K562 (cell line): ENCODE measurements around the gene PSMB4. TPM values are rescaled to one million over a fixed set of nuclear protein-coding genes. Genes with fewer than 3 reads are reported as not detected.

Experiments used
- CHD4 ChIP-seq: fragments of 200-600 bp; sonication (generic); IDR thresholded peaks from 3 replicates; pipeline ENCODE4 v1.6.1; 2012; ENCODE audit warnings: low read depth, mild to moderate bottlenecking, mixed read lengths, low read length, inconsistent platforms; ENCODE audit not compliant: insufficient read depth, insufficient replicate concordance, poor library complexity, severe bottlenecking
- DDX20 ChIP-seq: fragments of 450-650 bp; IDR thresholded peaks from 2 replicates; pipeline ENCODE4 v1.6.1; 2016; ENCODE audit warnings: missing genetic modification characterization, low read depth, mild to moderate bottlenecking, missing compliant biosample characterization, moderate library complexity
- DPF2 ChIP-seq: fragments of 450-650 bp; IDR thresholded peaks from 2 replicates; pipeline ENCODE4 v1.6.1; 2016
- FOXK2 ChIP-seq, 2 experiments: fragments of 450-650 bp; IDR thresholded peaks in 1 of 2; conservative IDR thresholded peaks in 1 of 2; 2 replicates each; pipeline ENCODE4 v1.6.1; 2016; ENCODE audit warnings: low read depth in 2 of 2, mild to moderate bottlenecking in 1 of 2
- HCFC1 ChIP-seq: IDR thresholded peaks from 2 replicates; pipeline ENCODE4 v1.6.1; 2012; ENCODE audit warnings: low read depth, low read length, improper control_type of control experiment
- HOXB6 ChIP-seq: fragments of 250-450 bp; sonication (Bioruptor Pico); IDR thresholded peaks from 2 replicates; pipeline ENCODE4 v1.5.1; 2022; ENCODE audit warnings: mild to moderate bottlenecking, borderline replicate concordance
- IRF2 ChIP-seq: sonication (generic); formaldehyde crosslinking; IDR thresholded peaks from 2 replicates; pipeline ENCODE4 v1.8.1; 2022; ENCODE audit warnings: mild to moderate bottlenecking, missing genetic modification reagents
- KHSRP ChIP-seq: fragments of 450-650 bp; IDR thresholded peaks from 2 replicates; pipeline ENCODE4 v1.6.1; 2017
- L3MBTL2 ChIP-seq: fragments of 450-650 bp; IDR thresholded peaks from 2 replicates; pipeline ENCODE4 v1.6.1; 2016; ENCODE audit warnings: mild to moderate bottlenecking, moderate library complexity
- NFRKB ChIP-seq: fragments of 450-650 bp; IDR thresholded peaks from 2 replicates; pipeline ENCODE4 v1.6.1; 2016; ENCODE audit warnings: low read depth
- NR2F6 ChIP-seq: fragments of 450-650 bp; formaldehyde crosslinking; IDR thresholded peaks from 2 replicates; pipeline ENCODE4 v1.4.0; 2020; ENCODE audit warnings: mild to moderate bottlenecking
- POLR2B ChIP-seq: fragments of 450-650 bp; IDR thresholded peaks from 2 replicates; pipeline ENCODE4 v1.6.1; 2018; ENCODE audit warnings: low read depth; ENCODE audit not compliant: partially characterized antibody
- PRMT5 ChIP-seq: sonication (generic); formaldehyde crosslinking; IDR thresholded peaks from 2 replicates; pipeline ENCODE4 v1.5.0; 2020; ENCODE audit warnings: missing genetic modification reagents
- SAFB2 ChIP-seq: fragments of 200-400 bp; formaldehyde crosslinking; IDR thresholded peaks from 2 replicates; pipeline ENCODE4 v1.6.1; 2018; ENCODE audit warnings: borderline replicate concordance, low read length, low read depth, moderate library complexity; ENCODE audit not compliant: severe bottlenecking
- SMARCE1 ChIP-seq: fragments of 450-650 bp; IDR thresholded peaks from 2 replicates; pipeline ENCODE4 v1.7.1; 2016; ENCODE audit warnings: mild to moderate bottlenecking
- TAF9B ChIP-seq: fragments of 450-650 bp; IDR thresholded peaks from 2 replicates; pipeline ENCODE4 v1.6.1; 2018; ENCODE audit warnings: mild to moderate bottlenecking; ENCODE audit not compliant: partially characterized antibody
- TAL1 ChIP-seq: fragments of 450-650 bp; IDR thresholded peaks from 2 replicates; pipeline ENCODE4 v1.6.1; 2016; ENCODE audit warnings: mild to moderate bottlenecking
- ZBTB7A ChIP-seq: IDR thresholded peaks from 2 replicates; pipeline ENCODE4 v1.6.1; 2011; ENCODE audit warnings: low read depth, mild to moderate bottlenecking, low read length, moderate library complexity, borderline replicate concordance; ENCODE audit not compliant: control insufficient read depth
- ZNF347 ChIP-seq: fragments of 450-650 bp; formaldehyde crosslinking; IDR thresholded peaks from 2 replicates; pipeline ENCODE4 v1.4.0; 2020; ENCODE audit warnings: low read depth, mild to moderate bottlenecking, moderate library complexity
- ZNF512 ChIP-seq: IDR thresholded peaks from 2 replicates; pipeline ENCODE4 v1.6.1; 2016; ENCODE audit warnings: missing genetic modification characterization, missing compliant biosample characterization
- polyA plus RNA-seq, 8 experiments: library from polyadenylated mRNA; depleted of rRNA in 4 of 8; stranded (reverse) in 5 of 8; unstranded in 3 of 8; fragments of >200 nt; fragmentation: Nextera tagmentation in 2 of 8; fragmentation: Illumina TruSeq in 1 of 8; extraction: Ambion mirVana in 2 of 8; extraction: Trizol in 1 of 8; gene quantifications; 2 replicates each; pipeline versions ENCODE4 v1.2.1 to v1.2.3, GENCODE V29; 2011 to 2014; ENCODE audit warnings: inconsistent platforms in 1 of 8, missing spikeins in 1 of 8
- total RNA-seq, 7 experiments: library from RNA; depleted of rRNA in 6 of 7; stranded (reverse); fragments of >200 nt in 6 of 7; fragmentation: Illumina TruSeq in 2 of 7; extraction: Trizol in 2 of 7; gene quantifications; 2 replicates each; pipeline versions ENCODE4 v1.2.1 to v1.2.3, GENCODE V29; 2011 to 2021; ENCODE audit warnings: low replicate concordance in 1 of 7
- TF ChIP-seq, protein P1 (sequence below), 3 experiments: IDR thresholded peaks in 2 of 3; conservative IDR thresholded peaks in 1 of 3; 2 replicates each; pipeline ENCODE4 v1.5.1; 2011 to 2012; ENCODE audit warnings: low read length in 3 of 3, mild to moderate bottlenecking in 3 of 3, control low read depth in 2 of 3, improper control_type of control experiment in 1 of 3, inconsistent platforms in 1 of 3, low read depth in 1 of 3, mixed read lengths in 1 of 3, moderate library complexity in 1 of 3; ENCODE audit not compliant: insufficient read depth in 2 of 3
- TF ChIP-seq, protein P2 (sequence below): fragments of 250-450 bp; sonication (Bioruptor Pico); IDR thresholded peaks from 2 replicates; pipeline ENCODE4 v1.8.0; 2022; ENCODE audit warnings: inconsistent platforms, mild to moderate bottlenecking, moderate library complexity, borderline replicate concordance
- TF ChIP-seq, protein P3 (sequence below): IDR thresholded peaks from 3 replicates; pipeline ENCODE4 v1.6.1; 2011; ENCODE audit warnings: borderline replicate concordance, mild to moderate bottlenecking; ENCODE audit not compliant: insufficient read length, insufficient read depth

PSMB4 gene
- total and polyA plus RNA-seq, 9 of the 15 experiments (the other 6 are each of a cell fraction or from before 2014, with no cell fraction given): 397 to 674 (median 475) TPM

DNA sequence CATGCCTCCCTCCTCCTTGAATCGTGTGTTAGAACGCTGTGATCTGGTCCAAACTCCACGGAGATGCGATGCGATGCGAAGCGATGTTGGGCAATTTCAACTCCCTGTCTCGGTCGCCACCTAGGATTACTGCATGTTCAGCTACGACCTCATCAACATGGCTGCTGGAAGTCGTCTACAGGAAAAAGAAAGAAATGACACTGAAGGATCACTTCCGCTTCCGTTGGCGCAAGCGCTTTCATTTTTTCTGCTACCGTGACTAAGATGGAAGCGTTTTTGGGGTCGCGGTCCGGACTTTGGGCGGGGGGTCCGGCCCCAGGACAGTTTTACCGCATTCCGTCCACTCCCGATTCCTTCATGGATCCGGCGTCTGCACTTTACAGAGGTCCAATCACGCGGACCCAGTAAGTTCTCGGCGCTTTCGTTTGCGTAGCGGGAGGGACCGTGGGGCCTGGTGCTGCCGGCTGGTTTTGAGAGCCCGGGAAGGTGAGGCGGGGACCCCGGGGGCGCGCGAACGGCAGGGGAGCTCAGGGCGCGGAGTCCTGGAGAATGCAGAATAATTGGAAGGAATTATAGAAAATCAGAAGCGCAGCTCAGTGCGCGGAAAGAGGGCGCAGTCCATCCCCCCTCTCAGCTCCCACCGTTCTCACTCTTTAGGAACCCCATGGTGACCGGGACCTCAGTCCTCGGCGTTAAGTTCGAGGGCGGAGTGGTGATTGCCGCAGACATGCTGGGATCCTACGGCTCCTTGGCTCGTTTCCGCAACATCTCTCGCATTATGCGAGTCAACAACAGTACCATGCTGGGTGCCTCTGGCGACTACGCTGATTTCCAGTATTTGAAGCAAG is at the start of gene PSMB4 (continued):
- no peak for TF ChIP-seq ZNF512
- no peak for TF ChIP-seq ZNF347 (CRISPR knock-in tag)
- TF ChIP-seq HCFC1: peak; percentile 96
- TF ChIP-seq, protein P1, sequence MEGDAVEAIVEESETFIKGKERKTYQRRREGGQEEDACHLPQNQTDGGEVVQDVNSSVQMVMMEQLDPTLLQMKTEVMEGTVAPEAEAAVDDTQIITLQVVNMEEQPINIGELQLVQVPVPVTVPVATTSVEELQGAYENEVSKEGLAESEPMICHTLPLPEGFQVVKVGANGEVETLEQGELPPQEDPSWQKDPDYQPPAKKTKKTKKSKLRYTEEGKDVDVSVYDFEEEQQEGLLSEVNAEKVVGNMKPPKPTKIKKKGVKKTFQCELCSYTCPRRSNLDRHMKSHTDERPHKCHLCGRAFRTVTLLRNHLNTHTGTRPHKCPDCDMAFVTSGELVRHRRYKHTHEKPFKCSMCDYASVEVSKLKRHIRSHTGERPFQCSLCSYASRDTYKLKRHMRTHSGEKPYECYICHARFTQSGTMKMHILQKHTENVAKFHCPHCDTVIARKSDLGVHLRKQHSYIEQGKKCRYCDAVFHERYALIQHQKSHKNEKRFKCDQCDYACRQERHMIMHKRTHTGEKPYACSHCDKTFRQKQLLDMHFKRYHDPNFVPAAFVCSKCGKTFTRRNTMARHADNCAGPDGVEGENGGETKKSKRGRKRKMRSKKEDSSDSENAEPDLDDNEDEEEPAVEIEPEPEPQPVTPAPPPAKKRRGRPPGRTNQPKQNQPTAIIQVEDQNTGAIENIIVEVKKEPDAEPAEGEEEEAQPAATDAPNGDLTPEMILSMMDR (IDR thresholded peaks at IDR 0.05 in 2 of 3, conservative IDR thresholded peaks at IDR 0.05 in 1 of 3; ENCODE audit: insufficient read depth in 2 of 3, low read depth in 1 of 3, low read length in 3 of 3): peak; percentile 64 to 84 (median 70)
- TF ChIP-seq SMARCE1: 0 out of 2 replicates have a peak, but pooled peaks have one; percentile 9
- peak; percentile 92 for TF ChIP-seq NFRKB
- no peak; the same call in 1 of the 2 replicates for TF ChIP-seq DPF2
- peak in 1 of 2 experiments; percentile 83; a peak in 3 of 4 replicates for TF ChIP-seq FOXK2 (conservative IDR thresholded peaks at IDR 0.05 in 1 of 2, IDR thresholded peaks at IDR 0.05 in 1 of 2; ENCODE audit: low read depth in 2 of 2)
- TF ChIP-seq, protein P2, sequence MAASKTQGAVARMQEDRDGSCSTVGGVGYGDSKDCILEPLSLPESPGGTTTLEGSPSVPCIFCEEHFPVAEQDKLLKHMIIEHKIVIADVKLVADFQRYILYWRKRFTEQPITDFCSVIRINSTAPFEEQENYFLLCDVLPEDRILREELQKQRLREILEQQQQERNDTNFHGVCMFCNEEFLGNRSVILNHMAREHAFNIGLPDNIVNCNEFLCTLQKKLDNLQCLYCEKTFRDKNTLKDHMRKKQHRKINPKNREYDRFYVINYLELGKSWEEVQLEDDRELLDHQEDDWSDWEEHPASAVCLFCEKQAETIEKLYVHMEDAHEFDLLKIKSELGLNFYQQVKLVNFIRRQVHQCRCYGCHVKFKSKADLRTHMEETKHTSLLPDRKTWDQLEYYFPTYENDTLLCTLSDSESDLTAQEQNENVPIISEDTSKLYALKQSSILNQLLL (CRISPR knock-in tag): no peak
- no peak for TF ChIP-seq PRMT5
- TF ChIP-seq DDX20: no peak
- no peak for TF ChIP-seq NR2F6
- no peak for TF ChIP-seq SAFB2
- TF ChIP-seq IRF2 (CRISPR knock-in tag): no peak
- TF ChIP-seq POLR2B: peak; percentile 78
- no peak for TF ChIP-seq HOXB6 (CRISPR knock-in tag)
- TF ChIP-seq TAL1: no peak
- peak; percentile 78; the same call in 1 of the 2 replicates for TF ChIP-seq ZBTB7A
- peak; percentile 93 for TF ChIP-seq TAF9B
- TF ChIP-seq, protein P3, sequence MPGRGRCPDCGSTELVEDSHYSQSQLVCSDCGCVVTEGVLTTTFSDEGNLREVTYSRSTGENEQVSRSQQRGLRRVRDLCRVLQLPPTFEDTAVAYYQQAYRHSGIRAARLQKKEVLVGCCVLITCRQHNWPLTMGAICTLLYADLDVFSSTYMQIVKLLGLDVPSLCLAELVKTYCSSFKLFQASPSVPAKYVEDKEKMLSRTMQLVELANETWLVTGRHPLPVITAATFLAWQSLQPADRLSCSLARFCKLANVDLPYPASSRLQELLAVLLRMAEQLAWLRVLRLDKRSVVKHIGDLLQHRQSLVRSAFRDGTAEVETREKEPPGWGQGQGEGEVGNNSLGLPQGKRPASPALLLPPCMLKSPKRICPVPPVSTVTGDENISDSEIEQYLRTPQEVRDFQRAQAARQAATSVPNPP: no peak
- no peak for TF ChIP-seq KHSRP
- no peak for TF ChIP-seq CHD4
- no peak for TF ChIP-seq L3MBTL2
